GM12878 (cell line): ENCODE measurements around the gene CIDEA. TPM values are rescaled to one million over a fixed set of nuclear protein-coding genes. Genes with fewer than 3 reads are reported as not detected.

Experiments
- BCL11A ChIP-seq: IDR thresholded peaks from 2 replicates; pipeline ENCODE4 v1.6.1; 2011; ENCODE audit warnings: low read depth, low read length
- BMI1 ChIP-seq: fragments of 450-650 bp; IDR thresholded peaks from 2 replicates; pipeline ENCODE4 v1.6.1; 2016; ENCODE audit warnings: mild to moderate bottlenecking, moderate library complexity, borderline replicate concordance
- CBFB ChIP-seq: IDR thresholded peaks from 2 replicates; pipeline ENCODE4 v1.6.1; 2016; ENCODE audit warnings: antibody characterized with exemption, low read depth
- GABPA ChIP-seq: IDR thresholded peaks from 2 replicates; pipeline ENCODE4 v1.6.1; 2014; ENCODE audit warnings: antibody characterized with exemption, low read depth, mild to moderate bottlenecking, inconsistent platforms
- HDGF ChIP-seq: fragments of 450-650 bp; IDR thresholded peaks from 2 replicates; pipeline ENCODE4 v1.6.1; 2016; ENCODE audit warnings: antibody characterized with exemption
- IKZF2 ChIP-seq, 2 experiments: fragments of 450-650 bp; IDR thresholded peaks; 2 replicates each; pipeline ENCODE4 v1.6.1; 2017; ENCODE audit warnings: mild to moderate bottlenecking in 2 of 2, moderate library complexity in 2 of 2
- NFYA ChIP-seq: IDR thresholded peaks from 2 replicates; pipeline ENCODE4 v1.6.1; 2011; ENCODE audit warnings: low read depth, mild to moderate bottlenecking, low read length, improper control_type of control experiment, borderline replicate concordance
- NR2F1 ChIP-seq: fragments of 450-650 bp; conservative IDR thresholded peaks from 2 replicates; pipeline ENCODE4 v1.6.1; 2017; ENCODE audit warnings: mild to moderate bottlenecking
- SIN3A ChIP-seq: IDR thresholded peaks from 2 replicates; pipeline ENCODE4 v1.6.1; 2012; ENCODE audit warnings: low read depth, low read length, improper control_type of control experiment
- SMAD1 ChIP-seq: fragments of 450-650 bp; IDR thresholded peaks from 2 replicates; pipeline ENCODE4 v1.6.1; 2018; ENCODE audit warnings: mild to moderate bottlenecking, low read depth; ENCODE audit not compliant: partially characterized antibody
- SPI1 ChIP-seq: IDR thresholded peaks from 2 replicates; pipeline ENCODE4 v1.6.1; 2011; ENCODE audit warnings: low read depth, mild to moderate bottlenecking, low read length, moderate library complexity, borderline replicate concordance; ENCODE audit not compliant: insufficient read depth
- ZNF274 ChIP-seq: IDR thresholded peaks from one replicate; pipeline ENCODE4 v1.8.0; 2011; ENCODE audit not compliant: insufficient read length, insufficient read depth
- ZNF384 ChIP-seq: IDR thresholded peaks from 2 replicates; pipeline ENCODE4 v1.6.1; 2012; ENCODE audit warnings: low read depth, mild to moderate bottlenecking, low read length, improper control_type of control experiment, borderline replicate concordance
- ZNF622 ChIP-seq: fragments of 450-650 bp; IDR thresholded peaks from 2 replicates; pipeline ENCODE4 v1.6.1; 2017; ENCODE audit warnings: mild to moderate bottlenecking, inconsistent platforms
- polyA plus RNA-seq, 11 experiments: library from polyadenylated mRNA; depleted of rRNA in 4 of 11; unstranded in 6 of 11; stranded (reverse) in 5 of 11; fragments of >200 nt; fragmentation: Nextera tagmentation in 4 of 11; fragmentation: Illumina TruSeq in 1 of 11; extraction: Ambion mirVana in 4 of 11; extraction: Trizol in 1 of 11; gene quantifications; 1 replicate in 1 of 11; 2 replicates in 10 of 11; pipeline versions ENCODE4 v1.2.1 to v1.2.3, GENCODE V29; 2011 to 2016; ENCODE audit warnings: inconsistent platforms in 2 of 11, missing spikeins in 2 of 11, low read depth in 1 of 11
- total RNA-seq, 4 experiments: library from RNA; depleted of rRNA in 3 of 4; stranded (reverse); fragments of >200 nt in 3 of 4; fragmentation: Illumina TruSeq in 1 of 4; extraction: Trizol in 1 of 4; gene quantifications; 2 replicates each; pipeline versions ENCODE4 v1.2.1 to v1.2.3, GENCODE V29; 2013 to 2021
- TF ChIP-seq, protein P1 (sequence below): IDR thresholded peaks from 2 replicates; pipeline ENCODE4 v1.6.1; 2012; ENCODE audit warnings: low read depth, low read length, improper control_type of control experiment
- TF ChIP-seq, protein P2 (sequence below): fragments of 450-650 bp; IDR thresholded peaks from 2 replicates; pipeline ENCODE4 v1.6.1; 2017; ENCODE audit warnings: mild to moderate bottlenecking, moderate library complexity
- TF ChIP-seq, protein P3 (sequence below): fragments of 450-650 bp; IDR thresholded peaks from 2 replicates; pipeline ENCODE4 v1.6.1; 2016; ENCODE audit warnings: mild to moderate bottlenecking
- TF ChIP-seq, protein P4 (sequence below): IDR thresholded peaks from 2 replicates; pipeline ENCODE4 v1.6.1; 2011; ENCODE audit warnings: borderline replicate concordance, low read depth, mild to moderate bottlenecking, moderate library complexity, low read length; ENCODE audit not compliant: insufficient read depth, poor library complexity, severe bottlenecking
- TF ChIP-seq, protein P5 (sequence below): fragments of 450-650 bp; formaldehyde crosslinking; IDR thresholded peaks from 2 replicates; pipeline ENCODE4 v1.4.0; 2020; ENCODE audit warnings: mild to moderate bottlenecking, moderate library complexity

The CIDEA gene
- total and polyA plus RNA-seq, 10 of the 15 experiments (the other 5 are each of a cell fraction or from before 2014, with no cell fraction given), result not detected

DNA sequence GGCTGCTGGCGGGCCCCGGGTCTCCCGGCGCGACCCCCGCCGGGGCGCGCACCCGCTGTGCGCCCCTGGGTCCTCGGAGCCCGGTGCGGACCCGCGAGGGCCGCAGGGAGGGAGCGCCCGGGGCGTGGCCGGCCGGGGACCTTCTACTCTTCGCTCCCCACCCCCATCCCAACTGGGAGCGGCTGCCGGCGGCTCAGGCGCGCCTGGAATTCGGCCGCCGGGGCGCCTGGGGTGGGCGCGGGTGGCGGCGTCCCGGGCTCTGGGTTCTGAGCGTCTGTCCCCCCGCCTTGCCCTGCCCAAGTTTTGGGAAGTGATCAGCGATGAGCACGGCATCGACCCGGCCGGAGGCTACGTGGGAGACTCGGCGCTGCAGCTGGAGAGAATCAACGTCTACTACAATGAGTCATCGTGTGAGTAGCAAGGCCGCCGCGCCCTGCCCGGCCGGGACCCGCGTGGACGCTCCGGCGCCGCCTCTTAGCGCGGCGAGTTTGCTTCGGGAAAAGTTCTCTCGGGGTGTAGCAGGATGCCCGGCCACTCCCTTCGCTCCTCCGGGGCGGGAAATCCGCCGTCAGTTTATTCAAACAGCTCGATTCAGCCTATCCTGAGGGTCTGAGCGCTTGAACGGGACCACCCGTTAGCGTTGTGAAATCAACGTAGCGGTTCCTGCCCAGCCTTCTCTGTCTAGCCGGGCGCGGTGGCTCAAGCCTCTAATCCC, 54.4 kb downstream of the CIDEA start (continued):
- no peak for TF ChIP-seq ZNF384
- no peak for TF ChIP-seq CBFB
- 0 out of 2 replicates have a peak, but pooled peaks have one; percentile 8 for TF ChIP-seq NR2F1
- no peak for TF ChIP-seq ZNF274
- TF ChIP-seq, protein P1, sequence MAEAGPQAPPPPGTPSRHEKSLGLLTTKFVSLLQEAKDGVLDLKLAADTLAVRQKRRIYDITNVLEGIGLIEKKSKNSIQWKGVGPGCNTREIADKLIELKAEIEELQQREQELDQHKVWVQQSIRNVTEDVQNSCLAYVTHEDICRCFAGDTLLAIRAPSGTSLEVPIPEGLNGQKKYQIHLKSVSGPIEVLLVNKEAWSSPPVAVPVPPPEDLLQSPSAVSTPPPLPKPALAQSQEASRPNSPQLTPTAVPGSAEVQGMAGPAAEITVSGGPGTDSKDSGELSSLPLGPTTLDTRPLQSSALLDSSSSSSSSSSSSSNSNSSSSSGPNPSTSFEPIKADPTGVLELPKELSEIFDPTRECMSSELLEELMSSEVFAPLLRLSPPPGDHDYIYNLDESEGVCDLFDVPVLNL, result peak; percentile 67; the same call in 1 of the 2 replicates
- no peak for TF ChIP-seq GABPA
- peak; percentile 15 to 56; a peak in 3 of 4 replicates for TF ChIP-seq IKZF2 (IDR thresholded peaks at IDR 0.05)
- TF ChIP-seq, protein P2, sequence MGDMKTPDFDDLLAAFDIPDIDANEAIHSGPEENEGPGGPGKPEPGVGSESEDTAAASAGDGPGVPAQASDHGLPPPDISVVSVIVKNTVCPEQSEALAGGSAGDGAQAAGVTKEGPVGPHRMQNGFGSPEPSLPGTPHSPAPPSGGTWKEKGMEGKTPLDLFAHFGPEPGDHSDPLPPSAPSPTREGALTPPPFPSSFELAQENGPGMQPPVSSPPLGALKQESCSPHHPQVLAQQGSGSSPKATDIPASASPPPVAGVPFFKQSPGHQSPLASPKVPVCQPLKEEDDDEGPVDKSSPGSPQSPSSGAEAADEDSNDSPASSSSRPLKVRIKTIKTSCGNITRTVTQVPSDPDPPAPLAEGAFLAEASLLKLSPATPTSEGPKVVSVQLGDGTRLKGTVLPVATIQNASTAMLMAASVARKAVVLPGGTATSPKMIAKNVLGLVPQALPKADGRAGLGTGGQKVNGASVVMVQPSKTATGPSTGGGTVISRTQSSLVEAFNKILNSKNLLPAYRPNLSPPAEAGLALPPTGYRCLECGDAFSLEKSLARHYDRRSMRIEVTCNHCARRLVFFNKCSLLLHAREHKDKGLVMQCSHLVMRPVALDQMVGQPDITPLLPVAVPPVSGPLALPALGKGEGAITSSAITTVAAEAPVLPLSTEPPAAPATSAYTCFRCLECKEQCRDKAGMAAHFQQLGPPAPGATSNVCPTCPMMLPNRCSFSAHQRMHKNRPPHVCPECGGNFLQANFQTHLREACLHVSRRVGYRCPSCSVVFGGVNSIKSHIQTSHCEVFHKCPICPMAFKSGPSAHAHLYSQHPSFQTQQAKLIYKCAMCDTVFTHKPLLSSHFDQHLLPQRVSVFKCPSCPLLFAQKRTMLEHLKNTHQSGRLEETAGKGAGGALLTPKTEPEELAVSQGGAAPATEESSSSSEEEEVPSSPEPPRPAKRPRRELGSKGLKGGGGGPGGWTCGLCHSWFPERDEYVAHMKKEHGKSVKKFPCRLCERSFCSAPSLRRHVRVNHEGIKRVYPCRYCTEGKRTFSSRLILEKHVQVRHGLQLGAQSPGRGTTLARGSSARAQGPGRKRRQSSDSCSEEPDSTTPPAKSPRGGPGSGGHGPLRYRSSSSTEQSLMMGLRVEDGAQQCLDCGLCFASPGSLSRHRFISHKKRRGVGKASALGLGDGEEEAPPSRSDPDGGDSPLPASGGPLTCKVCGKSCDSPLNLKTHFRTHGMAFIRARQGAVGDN, result no peak
- TF ChIP-seq, protein P3, sequence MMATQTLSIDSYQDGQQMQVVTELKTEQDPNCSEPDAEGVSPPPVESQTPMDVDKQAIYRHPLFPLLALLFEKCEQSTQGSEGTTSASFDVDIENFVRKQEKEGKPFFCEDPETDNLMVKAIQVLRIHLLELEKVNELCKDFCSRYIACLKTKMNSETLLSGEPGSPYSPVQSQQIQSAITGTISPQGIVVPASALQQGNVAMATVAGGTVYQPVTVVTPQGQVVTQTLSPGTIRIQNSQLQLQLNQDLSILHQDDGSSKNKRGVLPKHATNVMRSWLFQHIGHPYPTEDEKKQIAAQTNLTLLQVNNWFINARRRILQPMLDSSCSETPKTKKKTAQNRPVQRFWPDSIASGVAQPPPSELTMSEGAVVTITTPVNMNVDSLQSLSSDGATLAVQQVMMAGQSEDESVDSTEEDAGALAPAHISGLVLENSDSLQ, result no peak
- TF ChIP-seq BCL11A, result no peak
- TF ChIP-seq ZNF622, result no peak
- TF ChIP-seq, protein P4, sequence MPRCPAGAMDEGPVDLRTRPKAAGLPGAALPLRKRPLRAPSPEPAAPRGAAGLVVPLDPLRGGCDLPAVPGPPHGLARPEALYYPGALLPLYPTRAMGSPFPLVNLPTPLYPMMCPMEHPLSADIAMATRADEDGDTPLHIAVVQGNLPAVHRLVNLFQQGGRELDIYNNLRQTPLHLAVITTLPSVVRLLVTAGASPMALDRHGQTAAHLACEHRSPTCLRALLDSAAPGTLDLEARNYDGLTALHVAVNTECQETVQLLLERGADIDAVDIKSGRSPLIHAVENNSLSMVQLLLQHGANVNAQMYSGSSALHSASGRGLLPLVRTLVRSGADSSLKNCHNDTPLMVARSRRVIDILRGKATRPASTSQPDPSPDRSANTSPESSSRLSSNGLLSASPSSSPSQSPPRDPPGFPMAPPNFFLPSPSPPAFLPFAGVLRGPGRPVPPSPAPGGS, result no peak
- TF ChIP-seq HDGF, result no peak
- no peak for TF ChIP-seq SIN3A
- TF ChIP-seq SPI1, result peak; percentile 43; the same call in 1 of the 2 replicates
- no peak for TF ChIP-seq SMAD1
- TF ChIP-seq NFYA, result no peak
- TF ChIP-seq, protein P5, sequence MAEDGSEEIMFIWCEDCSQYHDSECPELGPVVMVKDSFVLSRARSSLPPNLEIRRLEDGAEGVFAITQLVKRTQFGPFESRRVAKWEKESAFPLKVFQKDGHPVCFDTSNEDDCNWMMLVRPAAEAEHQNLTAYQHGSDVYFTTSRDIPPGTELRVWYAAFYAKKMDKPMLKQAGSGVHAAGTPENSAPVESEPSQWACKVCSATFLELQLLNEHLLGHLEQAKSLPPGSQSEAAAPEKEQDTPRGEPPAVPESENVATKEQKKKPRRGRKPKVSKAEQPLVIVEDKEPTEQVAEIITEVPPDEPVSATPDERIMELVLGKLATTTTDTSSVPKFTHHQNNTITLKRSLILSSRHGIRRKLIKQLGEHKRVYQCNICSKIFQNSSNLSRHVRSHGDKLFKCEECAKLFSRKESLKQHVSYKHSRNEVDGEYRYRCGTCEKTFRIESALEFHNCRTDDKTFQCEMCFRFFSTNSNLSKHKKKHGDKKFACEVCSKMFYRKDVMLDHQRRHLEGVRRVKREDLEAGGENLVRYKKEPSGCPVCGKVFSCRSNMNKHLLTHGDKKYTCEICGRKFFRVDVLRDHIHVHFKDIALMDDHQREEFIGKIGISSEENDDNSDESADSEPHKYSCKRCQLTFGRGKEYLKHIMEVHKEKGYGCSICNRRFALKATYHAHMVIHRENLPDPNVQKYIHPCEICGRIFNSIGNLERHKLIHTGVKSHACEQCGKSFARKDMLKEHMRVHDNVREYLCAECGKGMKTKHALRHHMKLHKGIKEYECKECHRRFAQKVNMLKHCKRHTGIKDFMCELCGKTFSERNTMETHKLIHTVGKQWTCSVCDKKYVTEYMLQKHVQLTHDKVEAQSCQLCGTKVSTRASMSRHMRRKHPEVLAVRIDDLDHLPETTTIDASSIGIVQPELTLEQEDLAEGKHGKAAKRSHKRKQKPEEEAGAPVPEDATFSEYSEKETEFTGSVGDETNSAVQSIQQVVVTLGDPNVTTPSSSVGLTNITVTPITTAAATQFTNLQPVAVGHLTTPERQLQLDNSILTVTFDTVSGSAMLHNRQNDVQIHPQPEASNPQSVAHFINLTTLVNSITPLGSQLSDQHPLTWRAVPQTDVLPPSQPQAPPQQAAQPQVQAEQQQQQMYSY, result no peak
- TF ChIP-seq BMI1, result no peak
